Hematopoietic multipotent progenitor cell treated with erythropoietin and hydrocortisone succinate and interleukin-3 and kit ligand, for 15 days (in vitro differentiated cells): ENCODE measurements around the gene SLC12A7.
"Not testable (repeated sequence)": the region's sequence is repeated elsewhere in the genome, so short reads cannot be mapped to it uniquely, and the experiment has no call there.

Source experiments
- DNase-seq: peaks from one replicate; pipeline ENCODE4 v3.0.0-alpha.2; 2015; ENCODE audit warnings: low spot score

SLC12A7 gene

DNA sequence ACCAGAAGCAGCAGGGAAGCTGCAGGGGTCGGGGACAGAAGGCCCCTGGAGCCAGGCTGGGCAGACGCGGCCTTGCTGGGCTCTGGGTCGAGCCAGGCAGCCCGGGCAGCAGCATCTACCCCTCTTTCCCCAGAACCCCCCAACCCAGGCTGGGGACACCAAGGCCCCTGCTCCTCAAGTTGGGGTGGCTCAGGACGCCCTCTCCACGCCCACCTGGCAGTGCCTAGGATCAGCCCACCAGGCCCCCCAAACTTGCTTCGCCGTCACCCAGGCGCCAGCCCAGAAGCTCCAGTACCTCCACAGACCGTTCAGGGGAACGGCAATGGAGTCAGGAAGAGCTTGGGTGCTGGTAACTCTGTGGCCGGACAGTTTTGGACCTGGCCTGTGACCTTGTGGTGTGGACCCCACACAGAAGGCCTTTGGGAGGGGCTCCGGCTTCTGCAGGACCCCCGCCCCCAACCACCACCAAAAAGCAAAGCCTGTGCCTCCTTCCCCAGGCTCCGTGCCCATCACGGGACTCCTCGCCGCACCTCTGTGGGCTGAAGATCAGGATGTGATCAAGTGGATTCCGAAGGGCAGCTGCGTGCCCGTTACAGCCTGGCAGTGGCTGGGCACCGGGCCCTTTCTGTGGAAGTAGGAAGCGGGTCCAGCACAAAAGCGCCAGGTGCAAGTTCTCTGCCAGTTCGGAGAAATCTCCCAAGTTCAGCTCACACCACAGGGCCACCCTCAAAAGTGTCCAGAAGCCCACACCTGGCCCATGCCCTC lies 2.1 kb downstream of the SLC12A7 start:
- no peak for DNase-seq

DNA sequence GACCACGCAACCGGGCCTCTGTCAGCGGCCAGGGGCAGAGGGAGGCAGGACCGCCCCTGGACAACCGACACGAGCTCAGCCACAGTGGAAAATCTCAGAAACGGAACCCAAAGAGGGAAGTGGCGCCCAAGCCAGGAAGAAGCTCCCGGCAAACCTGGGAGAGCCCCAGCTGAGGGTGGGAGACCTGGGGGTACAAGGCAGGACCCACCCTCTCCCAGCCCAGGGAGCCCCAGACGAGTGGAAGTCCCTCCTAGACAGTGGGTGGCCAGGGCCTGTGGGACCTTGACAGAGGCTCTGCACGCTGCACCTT lies 3.0 kb downstream of the SLC12A7 start:
- DNase-seq = no peak

DNA sequence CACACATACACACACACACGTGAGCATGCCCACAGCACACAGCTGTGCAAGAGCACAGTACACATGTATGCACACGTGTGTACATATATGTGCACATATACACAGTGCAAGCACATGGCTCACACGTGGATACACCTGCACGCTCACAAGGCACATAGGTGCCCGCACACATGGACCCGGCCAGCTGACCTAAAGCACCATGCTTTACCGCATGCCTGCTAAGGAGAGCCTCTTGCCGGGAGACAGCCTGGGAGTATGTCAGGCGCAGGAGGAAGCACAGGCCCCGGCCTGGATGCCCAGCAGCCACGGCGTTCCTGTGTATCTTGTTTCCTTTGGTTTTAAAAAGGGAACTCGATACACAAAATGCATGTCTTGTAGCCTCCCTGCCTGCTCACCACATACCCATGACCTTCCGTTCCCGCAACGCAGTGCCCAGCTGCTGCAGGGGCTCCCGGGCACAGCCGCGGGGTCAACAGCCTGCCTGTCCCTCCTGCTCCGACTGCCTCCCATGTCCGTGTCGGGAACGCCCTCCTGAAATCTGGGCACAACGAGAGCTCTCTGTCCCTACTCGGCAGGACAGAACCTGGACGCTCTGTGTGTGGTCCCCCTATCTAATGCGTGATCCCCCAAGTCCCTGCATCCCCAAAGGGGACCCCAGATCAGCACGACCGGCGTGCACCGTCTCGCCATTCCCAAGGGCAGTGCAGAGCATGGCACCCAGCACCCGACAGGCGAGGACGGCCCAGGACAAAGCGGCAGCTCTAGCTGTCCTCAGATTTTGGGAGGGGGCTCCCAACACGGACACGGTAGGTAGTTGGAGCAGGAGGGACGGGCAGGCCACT lies 3.6 kb downstream of the SLC12A7 start:
- DNase-seq = no peak

DNA sequence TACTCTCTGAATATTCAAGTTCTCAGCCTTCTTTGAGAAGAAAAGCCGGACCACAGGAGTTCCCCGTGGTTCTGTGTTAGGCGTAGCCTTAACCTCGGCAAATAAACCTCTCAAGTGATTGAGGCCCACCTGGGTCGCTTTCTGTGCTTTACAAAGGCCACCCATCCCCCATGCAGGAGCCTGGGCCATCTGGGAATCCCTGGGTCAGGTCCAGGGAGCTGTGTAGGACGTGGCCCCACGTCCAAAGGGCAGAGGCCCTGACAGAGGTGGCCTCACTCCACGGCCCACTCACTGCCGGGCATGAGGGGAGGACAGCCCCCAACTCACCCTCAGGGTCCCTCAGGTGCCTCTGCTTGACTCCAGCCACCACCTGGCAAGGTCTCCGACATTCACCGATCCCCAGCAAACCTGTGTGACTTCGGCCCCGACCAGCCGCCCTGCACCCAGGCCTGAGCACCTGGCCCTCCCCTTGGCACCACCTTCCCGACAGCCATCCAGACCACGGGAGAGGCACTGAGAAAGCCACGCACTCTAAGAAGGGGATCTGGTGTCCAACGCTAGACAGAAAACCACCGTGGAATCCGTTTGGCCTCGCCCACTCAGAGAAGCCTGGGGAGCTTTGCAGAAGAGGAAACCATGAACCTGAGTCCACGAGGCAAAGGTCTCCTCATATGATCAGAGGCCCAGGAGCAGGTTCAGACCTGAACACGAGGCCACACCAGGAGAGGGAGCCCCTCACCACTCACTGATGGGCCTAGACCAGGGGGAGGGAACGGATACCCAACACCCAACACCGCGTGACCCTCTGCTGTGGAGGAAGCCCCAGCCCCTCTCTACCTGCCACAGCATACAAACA lies 4.5 kb downstream of the SLC12A7 start:
- DNase-seq = no peak

DNA sequence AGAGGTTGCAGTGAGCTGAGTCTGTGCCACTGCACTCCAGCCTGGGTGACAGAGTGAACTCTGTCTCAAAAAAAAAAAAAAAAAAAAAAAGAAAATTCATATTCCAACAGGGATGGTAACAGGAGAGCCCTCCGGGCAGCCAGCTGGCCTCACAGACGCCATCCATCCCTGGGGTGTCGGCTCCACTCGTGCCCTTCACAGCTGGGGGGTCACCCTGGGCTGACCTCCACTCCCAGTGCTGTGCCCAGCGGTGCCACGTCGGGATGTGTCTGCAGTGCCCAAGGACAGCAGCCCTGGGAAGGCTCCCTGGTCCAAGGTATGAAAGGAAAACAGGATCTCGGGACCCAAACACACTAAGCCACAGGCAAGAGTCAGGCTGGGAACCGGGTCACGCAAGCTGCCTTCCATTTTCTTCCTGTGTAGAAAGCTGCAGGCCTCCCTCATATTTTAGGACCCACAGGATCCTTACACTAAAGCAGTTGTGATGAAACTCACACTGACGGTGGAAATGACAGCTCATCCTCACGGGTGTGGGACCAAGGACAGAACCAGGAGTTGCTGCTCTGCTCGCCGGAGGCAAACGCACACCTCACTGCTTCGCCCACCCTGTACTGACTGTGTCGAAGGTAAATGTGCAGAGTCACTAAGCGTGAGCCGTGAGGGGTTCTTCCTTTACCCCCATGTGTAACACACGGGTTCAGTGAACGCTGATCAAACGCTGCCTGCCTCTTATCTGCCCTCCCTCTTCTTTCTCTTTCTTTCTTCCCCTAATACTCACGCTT lies 5.3 kb downstream of the SLC12A7 start:
- peak; percentile 38 for DNase-seq

DNA sequence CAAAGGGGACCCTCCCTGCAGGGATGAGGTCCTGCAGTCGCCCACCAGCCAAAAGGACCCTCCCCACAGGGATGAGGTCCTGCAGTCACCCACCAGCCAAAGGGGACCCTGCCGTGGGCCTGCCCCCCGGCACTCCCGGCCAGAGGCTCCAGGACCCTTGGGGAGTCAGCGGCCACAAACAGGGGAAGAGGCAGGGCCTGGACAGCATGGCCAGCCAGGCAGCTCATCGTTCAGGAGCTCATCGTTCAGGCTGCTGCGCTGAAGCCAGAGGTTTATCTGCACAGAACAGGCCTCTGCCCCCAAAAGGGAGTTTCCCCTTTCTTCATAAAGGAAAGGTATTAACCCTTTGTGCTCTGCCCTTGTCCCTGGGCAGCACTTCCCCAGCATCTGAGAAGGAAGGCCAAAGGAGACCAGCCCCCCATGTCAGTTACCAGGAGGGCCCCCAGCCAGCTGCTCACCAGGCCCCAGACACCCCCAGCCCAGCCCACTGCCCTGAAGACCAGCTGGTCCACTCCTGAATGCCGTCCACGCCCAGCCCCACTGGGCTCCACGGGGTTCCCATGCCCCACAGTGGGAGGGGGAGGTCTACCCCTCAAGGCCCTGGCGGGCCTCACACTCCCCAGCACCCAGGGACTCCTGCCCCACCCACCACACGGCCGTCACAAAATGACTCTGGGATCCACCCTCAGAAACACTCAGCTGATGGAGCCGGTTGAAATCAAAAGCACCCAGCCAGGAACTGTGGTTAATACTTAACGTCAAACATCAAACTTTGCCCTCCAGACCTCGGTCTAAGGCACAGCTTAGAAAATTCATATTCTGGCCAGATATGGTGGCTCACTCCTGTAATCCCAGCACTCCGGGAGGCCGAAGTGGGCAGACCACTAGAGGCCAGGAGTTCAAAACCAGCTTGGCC lies 6.3 kb downstream of the SLC12A7 start:
- peak; percentile 81 for DNase-seq

DNA sequence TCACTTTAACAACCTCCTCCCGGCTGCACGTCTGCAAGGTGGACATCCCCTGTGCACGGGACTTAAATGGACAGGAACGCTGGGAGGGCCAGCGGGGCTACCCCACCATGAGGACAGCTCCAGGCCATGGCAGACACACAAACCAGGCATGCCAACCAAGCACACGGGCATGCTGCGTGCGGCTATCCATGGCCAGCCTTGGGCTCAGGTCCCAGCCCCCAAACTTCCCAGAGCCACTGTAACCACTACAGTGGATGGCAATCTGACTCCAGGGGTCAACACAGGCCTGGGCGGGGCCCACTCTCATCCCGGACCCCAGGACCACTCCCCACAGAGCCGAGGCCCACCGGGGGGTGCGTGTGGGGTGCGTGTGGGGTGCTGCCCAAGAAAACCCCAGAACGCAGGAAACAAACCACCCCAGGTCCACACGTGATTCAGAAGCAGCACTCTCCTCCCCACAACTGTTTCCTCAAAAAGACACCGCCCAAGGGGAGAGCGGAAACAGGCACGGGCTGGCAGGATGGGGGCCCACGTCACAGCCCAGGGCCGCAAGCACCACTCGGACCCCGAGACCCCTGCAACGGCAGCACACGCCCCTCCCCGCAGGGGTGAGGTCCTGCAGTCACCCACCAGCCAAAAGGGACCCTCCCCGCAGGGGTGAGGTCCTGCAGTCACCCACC lies 7.4 kb downstream of the SLC12A7 start:
- peak; percentile 44 for DNase-seq

DNA sequence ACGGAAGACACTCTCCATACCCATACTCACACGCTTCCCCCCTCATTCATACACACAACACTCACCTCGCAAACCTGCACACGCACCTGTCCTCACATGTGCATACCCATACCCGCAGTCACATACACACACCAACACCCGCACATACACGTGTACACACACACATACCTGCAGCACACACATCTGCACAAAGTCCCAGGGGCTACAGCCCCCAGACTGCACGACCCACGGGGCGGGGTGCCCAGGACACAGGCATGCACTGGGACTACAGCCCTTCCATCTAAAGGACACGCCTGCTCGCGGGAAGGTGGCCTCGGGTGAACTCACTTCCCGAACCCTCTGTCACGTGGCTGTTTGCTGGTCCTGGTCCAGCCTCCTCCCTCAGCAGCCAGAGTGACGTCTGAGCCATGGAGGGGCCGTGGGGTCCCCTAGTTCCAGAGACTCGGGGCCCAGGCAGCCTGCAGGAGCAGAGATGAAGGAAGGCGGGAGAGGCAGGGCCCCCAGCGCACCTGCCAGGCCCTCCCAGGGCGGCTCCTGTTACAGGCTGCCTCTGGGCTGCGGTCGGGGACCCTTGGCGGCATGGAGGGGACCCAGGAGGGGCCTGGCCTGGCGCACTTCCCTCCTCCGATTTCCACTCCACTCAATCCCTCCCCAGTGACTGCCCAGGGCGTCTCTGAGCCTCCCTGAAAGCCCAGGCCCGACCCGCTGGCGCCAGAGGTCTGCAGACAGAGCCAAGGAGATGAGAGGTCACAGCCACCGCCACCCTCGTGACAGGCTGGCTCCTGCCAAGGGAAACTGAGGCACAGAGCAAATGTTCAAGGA lies 8.1 kb downstream of the SLC12A7 start:
- peak; percentile 65 for DNase-seq

DNA sequence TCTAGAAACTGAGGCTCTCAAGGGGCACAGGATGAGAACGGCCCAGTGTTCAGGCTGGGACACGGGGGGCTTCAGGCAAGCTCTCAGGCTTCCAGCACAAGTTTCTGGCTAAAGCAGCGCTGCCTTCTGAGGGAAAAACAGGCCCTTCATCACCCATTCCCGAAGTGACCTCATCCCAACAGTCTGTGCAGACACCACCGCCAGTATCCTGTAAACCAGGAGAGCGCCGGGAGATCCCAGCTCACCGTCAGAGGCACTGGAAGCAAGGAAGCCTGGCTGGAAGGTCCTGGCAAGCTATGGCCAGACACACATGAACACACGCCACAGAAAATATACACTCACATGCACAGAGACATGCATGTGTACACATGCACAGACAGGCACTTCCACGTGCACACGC lies 8.8 kb downstream of the SLC12A7 start:
- no peak for DNase-seq

DNA sequence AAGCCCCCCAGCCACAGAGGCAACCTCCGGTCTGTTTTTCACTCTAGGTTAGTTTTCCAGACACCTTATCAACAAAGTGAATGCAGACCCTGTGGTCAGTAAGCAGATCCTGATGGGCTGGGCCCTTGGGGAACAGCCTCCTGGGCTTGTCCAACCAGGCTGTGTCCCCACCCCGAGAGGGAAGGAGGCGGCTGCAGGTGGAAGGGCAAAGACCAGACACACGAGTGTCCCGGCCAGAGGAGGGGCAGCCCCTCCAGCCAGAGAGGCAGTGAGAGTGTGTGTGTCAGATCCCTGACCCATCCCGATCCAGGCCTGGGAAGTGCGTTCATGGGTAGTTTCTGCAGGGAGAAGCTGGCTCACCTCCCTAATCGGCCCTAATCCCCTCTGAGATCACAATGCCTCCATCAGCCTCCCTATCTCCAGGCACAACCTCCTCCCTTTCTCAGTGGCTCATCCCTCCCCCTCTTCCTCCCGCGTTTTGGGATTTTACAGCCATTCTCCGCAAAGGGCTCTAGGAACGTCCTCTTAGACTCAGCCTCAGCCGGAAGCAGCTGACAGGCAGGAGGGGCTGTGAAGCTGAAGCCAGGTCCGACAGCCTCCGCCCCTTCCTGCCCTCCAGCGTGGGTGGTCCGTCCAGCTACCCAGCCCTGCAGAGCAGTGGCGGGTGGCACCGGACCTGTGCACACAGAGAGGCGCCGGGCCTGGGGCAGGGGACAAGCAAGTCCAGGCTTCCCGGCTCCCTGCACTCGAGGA lies 9.7 kb downstream of the SLC12A7 start:
- no peak for DNase-seq

DNA sequence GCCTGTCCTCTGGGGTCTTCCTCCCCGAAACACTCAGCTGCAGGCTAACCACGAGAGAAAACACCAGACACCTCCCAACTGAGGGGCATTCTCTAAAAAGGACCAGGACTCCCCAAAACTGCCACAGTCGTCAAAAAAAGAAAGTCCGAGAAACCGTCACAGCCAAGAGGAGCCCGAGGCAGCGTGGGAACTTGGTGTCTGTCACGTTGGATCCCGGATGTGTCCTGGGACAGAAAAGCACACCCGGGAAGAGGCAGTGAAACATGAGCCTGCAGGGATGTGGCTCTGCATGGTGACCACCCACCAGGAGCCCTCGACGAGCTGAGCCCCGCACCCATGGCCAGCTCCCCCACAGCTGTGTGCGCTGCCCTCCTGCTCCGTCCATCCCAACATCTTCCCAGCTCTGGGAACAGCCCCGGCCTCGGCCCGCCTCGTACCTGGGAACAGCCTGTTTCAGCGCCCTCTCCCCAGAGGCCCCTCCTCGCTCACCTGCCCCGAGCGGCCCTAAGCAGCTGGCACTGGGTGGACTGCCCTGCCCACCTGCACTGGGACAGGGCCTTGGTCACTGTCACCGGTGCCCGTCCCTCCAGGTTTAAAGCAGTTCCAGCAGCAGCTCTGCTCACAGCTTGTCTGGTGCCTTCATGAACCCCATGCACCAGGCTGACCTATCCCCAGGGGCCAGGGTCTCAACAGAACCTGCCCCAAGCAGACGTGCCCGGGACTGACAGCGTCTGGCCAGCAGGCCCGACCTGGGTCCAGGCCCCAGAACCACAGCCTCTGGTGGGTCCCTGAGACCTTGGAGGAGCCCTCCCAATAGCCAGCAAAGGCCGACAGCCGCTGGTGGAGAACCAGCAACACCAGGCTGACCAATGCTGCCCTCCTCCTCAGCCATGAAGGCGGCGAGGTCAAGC lies 10.9 kb downstream of the SLC12A7 start:
- no peak for DNase-seq

DNA sequence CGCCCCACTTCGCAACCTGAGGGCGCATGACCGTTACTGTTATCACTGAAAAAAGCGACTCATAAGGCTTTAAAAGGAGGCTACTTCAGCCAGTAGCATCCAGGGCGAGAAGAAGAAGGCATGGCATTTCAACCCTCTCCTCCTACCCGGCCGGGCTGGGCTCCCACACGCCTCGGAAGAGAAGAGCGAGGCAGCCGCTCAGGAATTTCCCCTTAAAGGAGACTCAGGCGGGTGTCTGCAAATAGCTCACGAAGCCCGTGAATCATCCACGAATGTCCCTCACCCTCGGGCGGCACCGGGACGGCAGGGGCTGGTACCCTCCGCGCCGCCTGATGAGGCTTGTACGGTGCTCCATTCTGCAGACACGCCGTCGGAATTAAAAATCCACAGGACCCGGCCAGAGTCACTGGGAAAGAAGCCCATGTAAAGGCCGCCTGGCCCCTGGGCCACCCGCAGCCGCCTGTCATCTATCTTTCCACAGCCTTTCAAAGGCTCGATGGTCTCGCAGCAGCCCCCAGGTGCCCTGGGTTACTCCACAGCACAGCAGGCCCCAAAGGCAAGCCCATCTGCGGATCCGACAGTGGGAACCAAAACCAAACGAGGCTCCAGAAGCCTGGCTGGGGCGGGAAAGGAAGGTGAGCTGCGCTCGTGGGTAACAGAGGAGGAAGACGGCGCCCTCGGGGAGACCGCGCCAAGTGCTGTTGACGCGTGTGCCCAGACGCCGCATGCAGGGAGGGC lies 11.8 kb downstream of the SLC12A7 start:
- no peak for DNase-seq

DNA sequence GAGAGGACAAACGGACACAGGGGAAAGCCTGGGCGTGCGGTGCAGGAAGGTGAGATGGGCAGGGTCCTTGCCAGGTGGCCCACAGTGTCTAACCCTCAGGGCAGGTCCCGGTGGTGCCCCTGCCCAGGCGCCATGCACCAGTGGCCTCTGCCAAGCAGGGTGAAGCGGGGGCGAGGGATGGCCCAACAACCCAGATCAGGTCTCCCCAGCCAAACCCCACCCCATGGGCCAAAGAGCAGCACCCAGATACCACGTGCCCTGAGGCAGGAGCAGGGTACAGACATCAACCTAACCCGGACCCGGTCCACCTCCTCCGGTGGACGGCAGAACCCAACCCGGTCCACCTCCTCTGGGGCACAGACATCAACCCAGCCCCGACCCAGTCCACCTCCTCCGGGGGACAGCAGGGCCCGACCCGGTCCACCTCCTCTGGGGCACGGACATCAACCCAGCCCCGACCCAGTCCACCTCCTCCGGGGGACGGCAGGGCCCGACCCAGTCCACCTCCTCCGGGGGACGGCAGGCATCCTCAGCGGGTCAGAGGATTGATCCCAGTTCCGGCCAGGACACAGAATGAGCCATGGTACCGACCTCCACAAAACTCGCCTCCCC lies 12.8 kb downstream of the SLC12A7 start:
- DNase-seq = no peak

DNA sequence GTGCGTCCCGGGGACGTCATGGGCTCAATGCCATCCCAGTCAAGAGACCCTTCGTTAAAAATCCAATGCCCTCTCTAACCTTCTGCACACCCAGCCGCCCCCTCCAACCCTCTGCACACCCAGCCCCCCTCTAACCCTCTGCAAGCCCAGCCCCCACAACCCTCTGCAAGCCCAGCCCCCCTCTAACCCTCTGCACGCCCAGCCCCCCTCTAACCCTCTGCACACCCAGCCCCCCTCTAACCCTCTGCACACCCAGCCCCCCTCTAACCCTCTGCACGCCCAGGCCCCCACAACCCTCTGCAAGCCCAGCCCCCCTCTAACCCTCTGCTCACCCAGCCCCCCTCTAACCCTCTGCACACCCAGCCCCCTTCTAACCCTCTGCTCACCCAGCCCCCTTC lies 13.9 kb downstream of the SLC12A7 start:
- DNase-seq = not testable (repeated sequence)

DNA sequence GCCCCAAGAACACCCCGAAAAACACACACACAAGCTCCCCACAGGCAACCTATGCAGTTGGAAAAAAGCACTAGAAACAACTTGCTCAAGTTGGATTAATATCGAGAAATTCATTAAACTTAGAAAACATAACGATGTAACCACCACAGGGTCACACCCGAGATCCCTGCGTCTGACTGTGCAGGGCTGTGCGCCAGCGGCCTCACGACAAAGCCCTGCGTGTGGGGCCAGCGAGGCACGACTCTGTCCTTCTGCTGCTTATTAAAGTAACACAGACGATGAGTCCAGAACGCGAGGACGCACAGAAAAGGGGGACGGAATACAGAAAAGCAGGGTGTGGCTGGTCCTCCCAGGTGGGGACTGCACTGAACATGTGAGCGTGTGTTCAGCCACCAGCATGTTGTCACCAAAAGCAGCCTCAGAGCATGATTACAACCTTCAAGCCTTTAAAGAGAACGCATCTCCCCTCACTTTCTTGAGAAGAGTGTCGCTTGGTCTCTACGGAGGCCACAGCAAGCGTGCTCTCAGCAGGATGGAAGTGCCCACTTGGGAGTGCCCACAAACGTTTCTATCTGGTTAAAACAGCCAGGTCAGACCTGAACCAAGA lies 14.4 kb downstream of the SLC12A7 start:
- DNase-seq = no peak

DNA sequence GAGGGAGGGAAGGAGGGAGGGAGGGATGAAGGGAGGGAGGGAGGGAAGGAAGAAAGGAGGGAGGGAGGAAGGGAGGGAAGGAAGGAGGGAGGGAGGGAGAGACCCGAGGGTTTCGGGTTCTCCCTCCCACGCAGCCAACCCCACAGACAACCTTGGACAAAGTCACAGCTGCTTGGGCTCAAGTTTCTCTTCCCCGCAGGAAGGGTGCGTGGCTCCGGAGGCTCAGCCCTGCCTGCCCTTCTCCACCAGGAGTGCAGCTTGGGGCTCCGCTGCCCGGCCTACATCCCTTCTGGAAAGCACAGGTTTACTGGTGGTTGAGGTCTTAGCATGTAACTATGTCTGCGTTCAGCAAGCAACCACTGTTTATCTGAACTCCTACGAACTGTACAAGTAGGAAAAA lies 15.0 kb downstream of the SLC12A7 start:
- no peak for DNase-seq
